Ectodermal cell (in vitro differentiated cells): ENCODE data around the gene SHROOM2.

Experiments used
- H3K27ac ChIP-seq: 2 replicates; pipeline ENCODE4 v1.7.0; 2013; ENCODE audit warnings: mild to moderate bottlenecking, low read depth, low read length; ENCODE audit not compliant: insufficient read depth, poor library complexity, severe bottlenecking
- H3K27me3 ChIP-seq: 2 replicates; pipeline ENCODE4 v1.7.0; 2013; ENCODE audit warnings: mild to moderate bottlenecking, low read length; ENCODE audit not compliant: insufficient read depth, control insufficient read depth, poor library complexity, severe bottlenecking
- H3K36me3 ChIP-seq: one replicate; pipeline ENCODE4 v1.7.0; 2013; ENCODE audit warnings: low read length; ENCODE audit not compliant: control insufficient read depth, insufficient read depth
- H3K4me1 ChIP-seq: one replicate; pipeline ENCODE4 v1.7.0; 2013; ENCODE audit warnings: low read length; ENCODE audit not compliant: control insufficient read depth, insufficient read depth
- H3K4me3 ChIP-seq: 2 replicates; pipeline ENCODE4 v1.7.0; 2013; ENCODE audit warnings: low read depth, low read length, control low read depth; ENCODE audit not compliant: insufficient read depth
- H3K9me3 ChIP-seq: 2 replicates; pipeline ENCODE4 v1.7.0; 2013; ENCODE audit warnings: mild to moderate bottlenecking, low read length, moderate library complexity; ENCODE audit not compliant: control insufficient read depth
- WGBS, 2 experiments: methylation state at CpG; one replicate each; pipeline ENCODE4 v1.1.7; 2013; ENCODE audit warnings: missing lambda C conversion rate in 2 of 2; 5-methylcytosine and 5-hydroxymethylcytosine counted together

Gene SHROOM2

GRCh38 chrX:9983846-9984245, 197.6 kb downstream of the SHROOM2 start:
- WGBS, 2 experiments, result 92 to 96% methylated on average over 11 of the region's 11 CpGs

GRCh38 chrX:9988762-9989161, 202.5 kb downstream of the SHROOM2 start:
- no peaks in the 10 kb centered on the region for H3K36me3 ChIP-seq
- no peak overlapping the region for H3K27ac ChIP-seq
- no peaks in the 10 kb centered on the region for H3K4me1 ChIP-seq
- no peaks in the 10 kb centered on the region for H3K27me3 ChIP-seq
- no peaks in the 10 kb centered on the region for H3K9me3 ChIP-seq
- WGBS, 2 experiments, result 85% methylated on average over 1 of the region's 1 CpG; no CpG with 5 or more reads in 1 of the 2 experiments
- no peak overlapping the region for H3K4me3 ChIP-seq

More at GRCh38 chrX:9983846-9984245, 197.6 kb downstream of the SHROOM2 start:
- H3K9me3 ChIP-seq, result no peaks in the 10 kb centered on the region
- H3K27me3 ChIP-seq, result no peaks in the 10 kb centered on the region
- no peaks in the 10 kb centered on the region for H3K36me3 ChIP-seq
- H3K27ac ChIP-seq, result no peak overlapping the region
- no peaks in the 10 kb centered on the region for H3K4me1 ChIP-seq
- no peak overlapping the region for H3K4me3 ChIP-seq

- Histone ChIP-seq H3K4me1 (no peaks in the 10 kb centered on the region), H3K27ac (no peak overlapping the region), H3K9me3 (no peaks in the 10 kb centered on the region), H3K4me3 (no peak overlapping the region), H3K36me3 (no peaks in the 10 kb centered on the region), H3K27me3 (no peaks in the 10 kb centered on the region)
- 95 to 96% methylated on average over 28 of the region's 28 CpGs for WGBS, 2 experiments
Measured at GRCh38 chrX:9992061-9992460, 205.8 kb downstream of the SHROOM2 start.

GRCh38 chrX:9992724-9993123, 206.5 kb downstream of the SHROOM2 start:
- Histone ChIP-seq H3K27me3 (no peaks in the 10 kb centered on the region), H3K4me3 (no peak overlapping the region)
- WGBS, 2 experiments, result 95 to 97% methylated on average over 18 of the region's 18 CpGs

GRCh38 chrX:9995855-9996339, 209.7 kb downstream of the SHROOM2 start:
- Histone ChIP-seq H3K4me3 (no peak overlapping the region), H3K9me3 (no peaks in the 10 kb centered on the region), H3K27ac (no peak overlapping the region), H3K36me3 (no peaks in the 10 kb centered on the region), H3K27me3 (no peaks in the 10 kb centered on the region), H3K4me1 (no peaks in the 10 kb centered on the region)
- WGBS, 2 experiments, result 24 to 36% methylated on average over 15 to 18 of the region's 18 CpGs

More at GRCh38 chrX:9992724-9993123, 206.5 kb downstream of the SHROOM2 start:
- Histone ChIP-seq H3K36me3 (no peaks in the 10 kb centered on the region), H3K27ac (no peak overlapping the region), H3K4me1 (no peaks in the 10 kb centered on the region), H3K9me3 (no peaks in the 10 kb centered on the region)

GRCh38 chrX:9997041-9997440, 210.8 kb downstream of the SHROOM2 start:
- no peaks in the 10 kb centered on the region for H3K27me3 ChIP-seq
- H3K9me3 ChIP-seq, result no peaks in the 10 kb centered on the region
- H3K36me3 ChIP-seq, result no peaks in the 10 kb centered on the region
- no peak overlapping the region for H3K4me3 ChIP-seq
- WGBS, 2 experiments, result 93 to 99% methylated on average over 9 of the region's 9 CpGs
- no peak overlapping the region for H3K27ac ChIP-seq
- no peaks in the 10 kb centered on the region for H3K4me1 ChIP-seq

- H3K36me3 ChIP-seq, result no peaks in the 10 kb centered on the region
- H3K27me3 ChIP-seq, result no peaks in the 10 kb centered on the region
- 96 to 98% methylated on average over 8 of the region's 8 CpGs for WGBS, 2 experiments
Measured at GRCh38 chrX:9997524-9997923, 211.3 kb downstream of the SHROOM2 start.

More at GRCh38 chrX:9997524-9997923, 211.3 kb downstream of the SHROOM2 start:
- no peaks in the 10 kb centered on the region for H3K9me3 ChIP-seq
- H3K27ac ChIP-seq, result no peak overlapping the region
- no peaks in the 10 kb centered on the region for H3K4me1 ChIP-seq
- no peak overlapping the region for H3K4me3 ChIP-seq
